Suprapubic skin (tissue), 4 donors: ENCODE results near the gene SFI1.

Source experiments
- CTCF ChIP-seq, 2 donors: fragments of 200-600 bp in 1 of 2; fragments of 450-650 bp in 1 of 2; sonication (generic) in 1 of 2; IDR thresholded peaks; one replicate each; pipeline ENCODE4 v1.5.1; 2016 to 2019; ENCODE audit warnings: antibody characterized with exemption in 2 of 2, mild to moderate bottlenecking in 1 of 2, moderate library complexity in 1 of 2
- EP300 ChIP-seq: sonication (generic); formaldehyde crosslinking; IDR thresholded peaks from one replicate; pipeline ENCODE4 v1.6.1; 2017; ENCODE audit warnings: antibody characterized with exemption
- POLR2A ChIP-seq, 2 donors: fragments of 450-650 bp; IDR thresholded peaks; one replicate each; pipeline ENCODE4 v1.6.1; 2017; ENCODE audit warnings: antibody characterized with exemption in 2 of 2, mild to moderate bottlenecking in 2 of 2, moderate library complexity in 2 of 2
- POLR2AphosphoS5 ChIP-seq, 3 donors: sonication (generic); formaldehyde crosslinking; IDR thresholded peaks; one replicate each; pipeline ENCODE4 v1.6.1; 2017; ENCODE audit warnings: antibody characterized with exemption in 3 of 3

GRCh38 chr22:31604746-31605705 is 108.7 kb downstream of the SFI1 start:
- TF ChIP-seq CTCF (IDR thresholded peaks at IDR 0.05) (no peak), POLR2A (IDR thresholded peaks at IDR 0.05) (no peak), POLR2AphosphoS5 (IDR thresholded peaks at IDR 0.05) (no peak), EP300 (no peak)
